ENCODE measurements around the gene SND1.

GRCh38 chr7:128007303-128007680 is 355.3 kb downstream of the SND1 start:
- TF ChIP-seq CTCF (IDR thresholded peaks at IDR 0.05; ENCODE audit: low read length) (no peak), EZH2 (IDR thresholded peaks at IDR 0.05; ENCODE audit: borderline replicate concordance, low read length) (no peak)

Measured in OCI-LY1 (cell line).